HG02642 (cell line): ENCODE data around the gene CASQ1.

Experiments used
- ATAC-seq: cut with Tn5 transposase; IDR thresholded peaks from one replicate; pipeline ENCODE4 v1.9.1; 2021; ENCODE audit warnings: mild to moderate bottlenecking; ENCODE audit not compliant: unreplicated experiment, poor library complexity

CASQ1 gene

DNA sequence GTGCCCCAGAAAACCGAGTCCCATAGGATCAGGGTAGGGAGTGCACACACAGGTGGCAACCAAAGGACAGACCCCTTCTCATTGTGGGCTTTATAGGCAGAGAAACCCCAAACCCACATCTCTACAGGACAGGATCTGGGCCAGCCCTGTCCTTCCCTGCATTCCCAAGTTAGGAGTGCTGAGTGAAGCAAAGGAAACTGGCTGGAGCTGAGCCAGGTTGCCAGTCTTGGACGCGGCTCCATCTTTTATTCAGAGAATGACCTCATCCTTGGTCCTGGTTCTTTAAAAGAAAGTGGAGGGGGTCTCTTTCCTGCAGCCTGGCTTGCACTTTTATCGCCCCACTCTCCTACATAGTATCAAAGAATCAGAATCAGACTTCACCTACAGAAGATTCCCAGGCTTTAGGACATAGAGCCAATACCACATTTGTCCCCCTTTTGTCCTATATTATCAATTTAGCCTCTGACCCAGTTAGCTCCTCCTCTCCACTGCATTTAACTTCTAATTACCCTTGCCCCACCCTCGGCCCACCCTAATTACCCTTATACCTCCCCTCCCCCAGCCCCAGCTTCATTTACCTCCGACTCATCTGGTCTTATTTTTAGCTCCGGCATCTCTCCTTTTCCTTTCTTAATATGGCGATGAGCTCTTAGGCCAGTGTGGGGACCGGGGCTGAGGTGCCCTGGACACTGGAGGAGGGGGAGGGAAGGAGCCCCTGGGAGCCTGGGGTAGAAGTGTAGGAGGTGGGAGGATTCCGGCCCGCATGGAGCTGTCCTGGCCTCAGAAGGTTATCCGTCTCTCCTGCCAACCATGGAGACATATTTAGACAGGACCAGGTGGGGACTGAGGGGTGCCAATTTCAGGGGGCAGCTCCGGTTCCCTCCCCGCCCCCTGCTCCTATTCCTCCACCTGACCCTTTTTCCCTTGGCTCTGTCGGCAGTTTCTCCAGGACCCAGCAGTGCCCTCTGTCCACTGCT is at the start of gene CASQ1:
Gene CASQ1 (plus strand): TSS at position 927 of the 977 bp plus-strand sequence. CDS start 177 bp downstream, outside the sequence.
- no peak for ATAC-seq

DNA sequence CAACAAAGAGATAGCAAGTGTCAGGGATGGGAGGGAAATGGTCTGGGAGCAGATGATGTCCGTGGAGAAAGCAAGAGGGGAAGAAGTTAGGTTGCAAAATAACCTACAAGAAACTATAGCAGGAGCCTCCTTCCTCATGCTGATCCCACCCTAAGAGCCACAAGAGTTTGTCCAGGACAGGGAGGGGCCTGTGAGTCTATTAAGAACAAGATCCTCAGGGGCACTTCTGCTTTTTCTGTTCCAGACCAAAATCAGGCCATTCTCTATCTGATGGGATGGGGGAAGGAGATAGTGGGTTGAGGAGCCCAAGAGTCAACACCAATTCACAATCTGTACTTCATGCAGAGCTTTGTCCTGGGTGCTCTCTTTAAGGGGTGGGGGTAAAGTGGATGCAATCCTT is 46.7 kb upstream of the CASQ1 start:
- no peak for ATAC-seq

DNA sequence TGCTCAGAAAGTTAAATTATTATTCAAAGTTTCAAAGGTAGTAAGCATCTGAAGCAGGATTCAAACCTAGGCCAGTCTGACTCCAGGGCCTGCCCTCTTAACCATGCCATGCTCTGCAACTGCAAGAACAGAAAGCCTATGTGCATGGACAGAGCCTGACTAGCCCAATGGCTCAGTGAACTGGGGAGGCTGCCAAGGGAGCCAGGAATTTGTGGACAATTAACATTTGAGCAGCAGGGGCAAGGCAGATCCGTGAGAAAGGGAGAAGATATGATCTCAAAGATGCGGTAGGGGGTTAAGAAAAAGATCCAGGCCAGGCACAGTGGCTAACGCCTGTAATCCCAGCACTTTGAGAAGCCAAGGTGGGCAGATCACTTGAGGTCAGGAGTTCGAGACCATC is 45.5 kb upstream of the CASQ1 start:
- ATAC-seq: no peak

DNA sequence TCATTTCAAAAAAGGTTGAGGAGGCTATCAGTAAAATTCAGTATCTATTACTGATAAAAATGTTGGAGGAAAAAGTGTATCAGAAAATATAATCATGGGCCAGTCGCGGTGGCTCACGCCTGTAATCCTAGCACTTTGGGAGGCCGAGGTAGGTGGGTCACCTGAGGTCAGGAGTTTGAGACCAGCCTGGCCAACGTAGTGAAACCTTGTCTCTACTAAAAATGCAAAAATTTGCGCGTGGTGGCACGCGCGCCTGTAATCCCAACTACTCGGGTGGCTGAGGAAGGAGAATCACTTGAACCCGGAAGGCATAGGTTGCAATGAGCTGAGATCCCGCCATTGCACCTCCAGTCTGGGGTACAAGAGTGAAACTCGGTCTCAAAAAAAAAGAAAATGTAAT is 44.3 kb upstream of the CASQ1 start:
- no peak for ATAC-seq

DNA sequence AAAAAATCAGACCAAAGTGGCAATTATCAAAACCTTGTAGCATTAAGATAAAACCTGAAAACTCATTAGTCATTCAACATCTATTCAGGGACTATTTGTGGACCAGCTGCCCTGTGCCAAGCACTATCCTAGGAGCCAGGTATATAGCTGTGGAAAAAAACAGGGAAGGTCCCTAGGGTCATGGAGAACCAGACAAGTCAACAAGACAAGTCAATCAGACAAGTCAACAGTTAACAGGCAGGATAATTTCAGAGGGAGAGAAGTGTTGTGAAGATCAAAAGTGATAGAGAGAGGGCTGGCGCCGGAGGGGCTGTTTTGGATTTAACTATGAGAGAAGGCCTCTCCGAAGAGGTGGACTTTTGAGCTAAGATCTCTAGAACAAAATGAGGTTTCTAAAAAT is 42.3 kb upstream of the CASQ1 start:
- no peak for ATAC-seq

DNA sequence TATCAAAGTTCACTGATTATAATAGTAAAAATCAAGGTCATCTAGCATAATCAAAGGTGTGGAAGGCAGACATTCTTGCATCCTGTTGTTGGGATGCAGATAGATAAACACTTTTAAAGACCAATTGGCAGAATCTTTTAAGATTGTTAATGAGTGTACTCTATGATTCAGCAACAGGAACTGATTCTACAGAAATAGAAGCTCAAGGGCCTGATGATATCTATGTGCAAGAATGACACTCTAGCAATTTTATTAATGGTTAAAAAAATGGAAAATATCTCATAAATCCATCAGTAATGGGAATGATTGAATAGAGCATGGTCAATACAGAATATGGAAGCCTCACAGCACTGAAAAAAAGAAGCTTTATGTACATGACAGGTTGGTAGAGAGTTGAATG is 41.1 kb upstream of the CASQ1 start:
- no peak for ATAC-seq

DNA sequence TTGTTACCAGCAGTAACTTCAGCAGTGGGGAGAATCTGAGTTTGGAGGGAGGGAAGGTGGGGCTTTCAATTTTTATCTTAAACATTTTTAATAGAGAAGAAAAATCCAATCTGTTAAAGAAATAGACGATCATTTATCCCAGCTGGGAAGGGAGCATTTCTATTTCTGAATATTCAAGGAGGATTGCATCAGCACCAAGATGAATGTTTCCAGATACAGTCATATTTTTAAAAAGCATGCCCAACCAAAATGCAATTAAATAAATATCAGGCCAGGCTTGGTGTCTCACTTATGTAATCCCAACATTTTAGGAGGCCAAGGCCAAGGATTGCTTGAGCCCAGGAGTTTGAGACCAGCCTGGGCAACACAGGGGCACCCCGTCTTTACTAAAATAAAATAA is 40.7 kb upstream of the CASQ1 start:
- ATAC-seq: no peak

DNA sequence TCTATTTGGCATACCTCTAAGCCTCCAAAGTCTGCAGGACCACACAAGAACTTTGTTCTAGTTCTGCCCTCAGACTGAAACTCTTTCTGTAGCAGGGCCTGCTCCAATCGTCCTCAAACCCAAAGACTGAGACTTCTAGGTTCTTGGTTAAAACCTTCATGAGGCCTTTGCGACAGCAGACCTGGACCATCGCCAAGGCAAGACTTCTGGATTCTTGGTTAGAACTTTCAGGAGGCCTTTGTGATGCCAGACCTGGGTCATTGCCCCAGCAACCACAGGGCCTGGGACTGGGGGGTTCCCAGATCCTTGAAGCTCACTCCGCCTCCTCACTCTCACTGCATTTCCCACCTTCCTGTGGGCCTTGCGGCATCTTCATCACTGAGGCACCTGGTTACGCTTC is 39.1 kb upstream of the CASQ1 start, which contains the start of gene ATP1A4:
Gene ATP1A4 (plus strand): TSS at position 301 of the 400 bp plus-strand sequence. CDS start 438 bp downstream, outside the sequence.
- ATAC-seq: no peak

DNA sequence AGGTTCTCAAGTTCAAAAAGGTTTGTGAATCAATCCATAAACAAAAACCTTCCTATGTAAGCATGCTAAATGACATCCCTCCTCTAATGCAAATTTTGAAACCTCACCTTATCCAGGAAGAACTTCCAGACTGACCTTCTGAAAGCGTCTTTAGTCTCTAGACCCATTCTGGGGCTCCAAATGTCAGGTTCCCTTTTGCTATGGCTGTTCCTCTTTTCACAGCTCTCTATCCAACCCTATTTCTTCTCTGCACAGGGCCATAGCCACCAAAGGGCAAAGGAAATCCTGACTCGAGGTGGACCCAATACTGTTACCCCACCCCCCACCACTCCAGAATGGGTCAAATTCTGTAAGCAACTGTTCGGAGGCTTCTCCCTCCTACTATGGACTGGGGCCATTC is 35.6 kb upstream of the CASQ1 start:
- ATAC-seq: no peak

DNA sequence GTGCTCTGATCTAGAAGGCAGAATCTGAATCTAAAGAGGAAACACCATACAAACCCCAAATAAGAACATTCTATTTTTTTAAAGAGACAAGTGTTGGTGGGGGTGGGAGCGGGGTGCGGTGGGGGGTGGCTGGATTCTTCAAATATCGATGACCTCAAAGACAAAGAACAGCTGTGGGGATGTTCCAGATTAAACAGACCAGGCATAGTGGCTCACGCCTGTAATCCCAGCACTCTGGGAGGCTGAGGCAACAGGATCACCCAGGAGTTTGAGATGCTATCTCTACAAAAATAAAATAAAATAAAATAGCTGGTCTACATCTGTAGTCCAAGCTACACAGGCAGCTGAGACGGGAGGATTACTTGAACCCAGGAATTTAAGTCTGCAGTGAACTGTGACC is 34.0 kb upstream of the CASQ1 start:
- no peak for ATAC-seq

DNA sequence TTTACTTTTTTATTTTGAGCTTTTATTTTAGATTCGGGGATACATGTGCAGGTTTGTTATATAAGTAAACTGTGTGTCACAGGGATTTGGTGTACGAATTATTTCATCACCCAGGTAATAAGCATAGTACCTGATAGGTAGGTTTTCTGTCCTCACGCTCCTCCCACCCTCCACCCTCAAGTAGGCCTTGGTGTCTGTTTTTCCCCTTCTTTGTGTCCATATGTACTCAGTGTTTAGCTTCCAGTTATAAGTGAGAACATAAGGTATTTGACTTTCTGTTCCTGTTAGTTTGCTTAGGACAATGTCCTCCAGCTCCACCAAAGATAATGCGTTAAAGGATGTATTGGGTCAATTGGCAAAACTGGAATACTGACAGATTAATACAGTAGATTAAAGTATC is 33.2 kb upstream of the CASQ1 start:
- ATAC-seq: no peak

DNA sequence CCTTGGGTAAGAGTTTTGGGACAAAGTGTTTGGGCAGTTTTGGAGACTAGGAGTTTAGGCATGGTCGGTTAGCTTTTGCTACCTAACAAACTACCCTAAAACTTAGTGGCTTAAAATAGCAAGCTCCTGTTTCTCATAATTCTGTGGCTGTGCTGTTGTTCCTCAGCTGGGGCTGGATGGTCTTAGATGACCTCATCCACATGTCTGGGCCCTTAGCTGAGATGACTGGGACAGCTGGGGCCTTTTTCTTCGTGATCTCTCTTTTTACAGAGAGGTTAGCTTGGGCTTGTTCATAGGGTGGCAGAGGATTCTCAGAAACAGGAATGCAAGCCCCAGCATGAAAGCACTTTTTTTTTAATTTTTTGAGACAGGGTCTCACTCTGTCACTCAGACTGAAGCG is 32.3 kb upstream of the CASQ1 start:
- ATAC-seq: no peak

DNA sequence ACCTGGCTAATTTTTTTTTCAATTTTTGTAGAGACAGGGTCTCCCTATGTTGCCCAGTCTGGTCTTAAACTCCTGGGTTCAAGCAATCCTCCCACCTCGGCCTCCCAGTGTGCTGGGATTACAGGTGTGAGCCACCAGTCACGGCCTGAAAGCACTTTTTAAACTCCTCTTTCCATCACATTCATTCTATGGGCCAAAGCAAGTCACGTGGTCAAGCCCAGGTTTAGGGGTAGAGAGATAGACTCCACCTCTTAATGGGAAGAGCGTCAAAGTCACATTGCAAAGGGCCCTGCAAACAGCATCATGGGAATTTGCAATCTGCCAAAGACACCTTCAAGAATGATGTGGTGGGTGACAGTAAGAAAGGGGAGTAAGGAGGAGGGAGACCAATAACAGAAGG is 31.8 kb upstream of the CASQ1 start:
- ATAC-seq: no peak

DNA sequence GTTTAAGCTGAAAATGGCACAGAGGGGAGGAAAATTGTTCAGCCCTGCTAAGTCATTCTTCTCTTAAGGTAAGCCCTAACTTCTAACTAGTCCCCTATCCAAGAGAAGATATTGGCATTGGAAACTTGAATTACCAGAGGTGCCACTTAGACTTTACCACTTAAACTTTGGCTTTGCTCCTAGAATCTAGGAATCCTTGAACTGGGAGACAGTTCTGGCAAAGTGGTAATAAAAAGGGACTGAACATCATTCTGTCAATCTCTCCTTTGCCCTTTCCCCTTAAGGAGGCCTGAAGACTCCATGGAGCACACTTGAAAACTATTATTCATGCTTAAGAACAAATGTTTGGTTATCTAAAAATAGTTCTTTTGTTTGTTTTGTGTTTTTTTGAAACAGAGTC is 30.5 kb upstream of the CASQ1 start:
- ATAC-seq: no peak

DNA sequence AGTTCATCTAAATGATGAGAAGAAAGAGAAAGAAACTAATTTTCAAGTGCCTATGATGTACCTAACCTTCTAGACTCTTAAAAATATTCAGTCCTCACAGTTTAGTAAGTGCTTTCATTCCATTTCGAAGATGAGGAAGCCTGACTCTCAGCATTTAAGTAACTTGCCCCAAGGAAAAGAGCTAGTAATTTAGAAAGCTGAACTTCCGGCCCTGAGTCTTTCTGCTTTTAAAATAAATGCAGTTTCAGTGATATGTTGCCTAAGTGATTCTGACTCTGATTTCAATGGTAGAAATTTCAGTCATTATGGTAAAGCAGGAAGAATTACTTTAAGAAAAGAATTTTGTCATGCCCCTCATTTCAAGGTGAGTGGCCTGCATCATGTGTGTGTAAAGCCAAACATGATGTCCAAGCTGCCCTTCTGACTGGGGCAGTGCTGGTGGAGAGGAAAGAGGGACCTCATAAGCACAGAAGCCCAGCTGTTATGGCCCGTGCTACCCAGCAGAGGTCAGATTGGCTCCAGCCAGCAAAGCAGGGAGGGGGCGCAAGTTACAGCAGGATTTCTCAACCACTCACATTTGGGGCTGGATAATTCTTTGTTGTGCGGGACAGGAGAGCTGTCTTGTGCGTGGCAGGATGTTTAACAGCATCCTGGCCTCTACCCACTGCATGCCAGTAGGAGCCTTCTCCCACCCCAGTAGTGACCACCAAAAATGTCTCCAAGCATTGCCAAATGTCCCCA is 28.2 kb upstream of the CASQ1 start:
- no peak for ATAC-seq

DNA sequence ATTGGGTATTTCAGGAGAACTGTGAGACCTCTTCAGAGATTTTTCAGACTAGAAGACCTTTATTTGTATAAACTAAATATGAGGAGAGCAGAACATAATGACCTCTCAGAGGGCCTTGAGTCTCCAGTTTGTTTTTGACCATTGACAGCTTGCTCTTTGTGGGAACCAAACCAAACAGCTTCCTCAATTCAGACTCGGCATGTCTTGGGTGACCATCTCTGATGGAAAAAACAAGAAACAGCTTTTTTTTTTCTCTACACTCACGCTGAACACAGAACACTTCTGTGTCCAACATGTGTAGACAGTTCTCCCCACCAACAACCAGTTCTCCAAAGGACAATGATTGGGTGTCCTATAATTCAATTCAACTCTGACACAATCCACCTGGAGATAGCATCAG is 27.4 kb upstream of the CASQ1 start:
- ATAC-seq: no peak

DNA sequence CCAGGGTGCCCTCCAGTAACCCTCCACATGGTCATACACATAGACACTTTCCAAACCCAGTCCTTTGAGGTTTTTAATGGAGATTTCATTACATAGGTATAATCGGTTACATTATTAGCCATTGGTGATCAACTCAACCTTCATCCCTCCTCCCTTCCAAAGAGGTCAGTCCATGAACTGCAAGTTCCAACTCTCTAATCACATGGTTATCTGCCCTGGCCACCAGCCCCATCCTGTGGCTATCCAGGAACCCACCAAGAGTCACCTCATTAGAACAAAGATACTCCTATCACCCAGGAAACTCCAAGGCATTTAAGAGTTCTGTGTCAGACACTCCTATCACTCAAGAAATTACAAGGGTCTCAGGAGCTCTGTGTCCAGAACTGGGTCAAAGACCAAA is 26.8 kb upstream of the CASQ1 start:
- ATAC-seq: no peak

DNA sequence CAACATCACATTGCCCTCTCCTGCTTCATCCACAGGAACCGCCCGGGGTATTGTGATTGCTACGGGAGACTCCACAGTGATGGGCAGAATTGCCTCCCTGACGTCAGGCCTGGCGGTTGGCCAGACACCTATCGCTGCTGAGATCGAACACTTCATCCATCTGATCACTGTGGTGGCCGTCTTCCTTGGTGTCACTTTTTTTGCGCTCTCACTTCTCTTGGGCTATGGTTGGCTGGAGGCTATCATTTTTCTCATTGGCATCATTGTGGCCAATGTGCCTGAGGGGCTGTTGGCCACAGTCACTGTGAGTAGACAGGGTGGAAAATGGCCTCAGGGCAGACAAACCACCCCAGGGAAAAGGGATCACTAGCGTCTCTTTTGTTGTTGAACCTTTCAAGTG is 26.3 kb upstream of the CASQ1 start:
- ATAC-seq: no peak

DNA sequence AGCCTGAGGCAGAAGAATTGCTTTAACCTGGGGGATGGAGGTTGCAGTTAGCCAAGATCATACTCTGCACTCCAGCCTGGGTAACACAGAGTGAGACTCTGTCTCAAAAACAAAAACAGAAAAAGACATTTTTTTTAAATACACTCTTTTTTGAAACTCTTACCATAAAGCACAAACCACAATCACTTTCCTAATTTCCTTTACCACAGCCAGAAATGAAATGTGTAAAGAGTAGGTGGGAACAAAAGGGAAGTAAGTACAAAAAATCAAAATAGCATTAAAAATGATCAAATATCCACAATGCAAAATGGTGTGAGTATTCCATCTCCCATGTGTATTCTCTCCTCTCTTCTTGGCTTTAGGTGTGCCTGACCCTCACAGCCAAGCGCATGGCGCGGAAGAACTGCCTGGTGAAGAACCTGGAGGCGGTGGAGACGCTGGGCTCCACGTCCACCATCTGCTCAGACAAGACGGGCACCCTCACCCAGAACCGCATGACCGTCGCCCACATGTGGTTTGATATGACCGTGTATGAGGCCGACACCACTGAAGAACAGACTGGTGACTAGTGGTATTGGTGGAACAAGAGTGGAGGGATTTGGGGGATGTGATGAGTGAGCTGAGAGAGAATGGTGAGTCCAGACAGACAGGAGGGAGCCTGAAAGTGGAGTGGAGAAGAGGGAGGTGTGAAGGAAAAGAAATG is 24.1 kb upstream of the CASQ1 start:
- no peak for ATAC-seq

DNA sequence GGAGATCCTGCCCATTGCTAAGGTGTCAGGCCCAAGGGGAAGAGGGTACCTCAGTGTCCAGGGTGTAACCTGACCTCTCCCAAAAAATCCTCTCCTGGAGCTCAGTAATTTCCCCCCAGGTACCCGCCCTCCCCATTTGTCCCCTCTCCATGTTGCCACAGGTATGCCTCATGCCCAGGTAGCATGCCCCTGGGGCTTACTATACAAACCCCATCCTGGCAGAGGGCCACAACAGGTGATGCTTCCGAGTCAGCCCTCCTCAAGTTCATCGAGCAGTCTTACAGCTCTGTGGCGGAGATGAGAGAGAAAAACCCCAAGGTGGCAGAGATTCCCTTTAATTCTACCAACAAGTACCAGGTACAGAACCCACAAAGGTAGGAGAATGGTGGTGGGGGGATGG is 23.3 kb upstream of the CASQ1 start:
- ATAC-seq: no peak

DNA sequence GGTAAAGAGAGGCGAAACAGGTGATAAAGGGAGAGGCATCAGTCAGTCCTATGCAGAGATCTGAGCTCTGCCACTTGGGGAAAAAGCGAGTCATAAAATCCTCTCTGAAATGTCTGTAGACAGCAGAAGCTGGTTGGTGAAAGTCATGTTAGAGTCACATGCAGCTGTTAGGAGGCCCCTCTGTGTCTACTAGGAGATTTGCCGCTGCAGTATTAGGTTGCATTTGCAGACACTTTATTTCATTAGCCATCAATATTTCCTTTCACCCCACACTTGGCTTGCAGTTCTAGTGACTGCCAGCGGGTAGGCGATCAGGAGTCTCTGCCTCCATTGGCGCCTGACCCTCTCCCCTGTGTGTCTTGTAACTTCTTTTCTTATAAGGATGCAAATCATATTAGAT is 22.8 kb upstream of the CASQ1 start:
- ATAC-seq: no peak
